ENCODE results near the gene MSANTD1. TPM values are rescaled to one million over a fixed set of nuclear protein-coding genes. Genes with fewer than 3 reads are reported as not detected.
A peak's percentile ranks its signal among the peaks of the same experiment; 100 is the strongest.

Gene MSANTD1
- total and polyA plus RNA-seq, 8 donors, result 0.54 to 2.9 (median 1.0) TPM

GRCh38 chr4:3257556-3258482 is 8.9 kb downstream of the MSANTD1 start:
- ATAC-seq, result no peak
- Histone ChIP-seq H3K36me3 (peaks cover 0 to 7% (median 0%) of the 10 kb centered on the region in 3 donors), H3K27ac (no peak overlapping the region), H3K4me3 (no peak overlapping the region), H3K27me3 (no peaks in the 10 kb centered on the region), H3K9me3 (no peaks in the 10 kb centered on the region), H3K4me1 (no peaks in the 10 kb centered on the region)
- no peak for FAIRE-seq
- intact Hi-C loops (cut with DNase I), result no loop called here
- peak in 1 of 6 donors; percentile 5 for DNase-seq
- TF ChIP-seq, protein P1, sequence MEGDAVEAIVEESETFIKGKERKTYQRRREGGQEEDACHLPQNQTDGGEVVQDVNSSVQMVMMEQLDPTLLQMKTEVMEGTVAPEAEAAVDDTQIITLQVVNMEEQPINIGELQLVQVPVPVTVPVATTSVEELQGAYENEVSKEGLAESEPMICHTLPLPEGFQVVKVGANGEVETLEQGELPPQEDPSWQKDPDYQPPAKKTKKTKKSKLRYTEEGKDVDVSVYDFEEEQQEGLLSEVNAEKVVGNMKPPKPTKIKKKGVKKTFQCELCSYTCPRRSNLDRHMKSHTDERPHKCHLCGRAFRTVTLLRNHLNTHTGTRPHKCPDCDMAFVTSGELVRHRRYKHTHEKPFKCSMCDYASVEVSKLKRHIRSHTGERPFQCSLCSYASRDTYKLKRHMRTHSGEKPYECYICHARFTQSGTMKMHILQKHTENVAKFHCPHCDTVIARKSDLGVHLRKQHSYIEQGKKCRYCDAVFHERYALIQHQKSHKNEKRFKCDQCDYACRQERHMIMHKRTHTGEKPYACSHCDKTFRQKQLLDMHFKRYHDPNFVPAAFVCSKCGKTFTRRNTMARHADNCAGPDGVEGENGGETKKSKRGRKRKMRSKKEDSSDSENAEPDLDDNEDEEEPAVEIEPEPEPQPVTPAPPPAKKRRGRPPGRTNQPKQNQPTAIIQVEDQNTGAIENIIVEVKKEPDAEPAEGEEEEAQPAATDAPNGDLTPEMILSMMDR (IDR thresholded peaks at IDR 0.05), result no peak
- WGBS, 2 donors, result 89 to 90% methylated on average over 29 of the region's 29 CpGs

DNA sequence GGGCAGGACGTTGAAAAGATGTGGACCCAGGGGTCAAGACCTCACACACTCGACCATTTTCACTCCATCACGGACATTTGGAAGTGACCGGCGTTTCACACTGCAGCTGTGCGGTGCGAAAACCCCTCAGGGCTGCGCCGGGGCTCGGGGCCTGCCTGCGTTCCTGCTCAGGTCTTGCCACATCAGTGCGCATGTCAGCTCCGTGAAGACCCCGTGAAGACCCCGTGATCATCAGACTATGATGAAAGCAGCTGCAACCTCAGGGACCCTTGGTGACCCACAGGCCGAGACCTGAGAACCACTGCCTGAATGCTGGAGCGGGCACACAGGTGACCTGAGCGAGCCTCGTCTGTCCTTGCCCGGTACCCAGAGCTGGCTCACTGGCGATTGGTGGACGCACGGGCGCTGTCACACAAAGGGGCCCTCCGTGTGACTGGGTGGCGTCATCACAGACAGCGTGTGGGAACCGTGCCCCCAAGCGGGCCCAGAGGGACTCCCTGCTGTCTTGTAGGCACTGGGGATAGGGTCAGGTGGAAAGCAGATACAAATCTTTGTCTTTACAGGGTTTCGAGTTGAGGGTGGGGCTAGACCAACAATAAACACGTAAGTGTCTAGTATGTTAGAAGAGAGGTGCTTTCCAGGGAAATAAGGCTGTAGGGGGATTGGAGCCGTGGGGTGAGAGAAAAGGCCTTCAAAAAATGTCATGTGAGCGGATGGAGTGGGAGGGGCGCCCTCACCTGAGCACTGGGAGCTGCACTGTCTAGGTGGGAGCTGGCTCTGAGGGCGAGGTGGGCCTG is 12.7 kb downstream of the MSANTD1 start:
- Histone ChIP-seq H3K36me3 (no peaks in the 10 kb centered on the region), H3K9me3 (no peaks in the 10 kb centered on the region), H3K27ac (no peak overlapping the region), H3K4me1 (no peaks in the 10 kb centered on the region), H3K4me3 (no peak overlapping the region), H3K27me3 (no peaks in the 10 kb centered on the region)
- DNase-seq, result peak in 2 of 6 donors; percentile 6 to 59
- FAIRE-seq, result no peak
- intact Hi-C loops (cut with DNase I), result no loop called here
- TF ChIP-seq, protein P1 (IDR thresholded peaks at IDR 0.05), result no peak
- 88 to 89% methylated on average over 34 to 35 of the region's 35 CpGs for WGBS, 2 donors
- ATAC-seq, result no peak

DNA sequence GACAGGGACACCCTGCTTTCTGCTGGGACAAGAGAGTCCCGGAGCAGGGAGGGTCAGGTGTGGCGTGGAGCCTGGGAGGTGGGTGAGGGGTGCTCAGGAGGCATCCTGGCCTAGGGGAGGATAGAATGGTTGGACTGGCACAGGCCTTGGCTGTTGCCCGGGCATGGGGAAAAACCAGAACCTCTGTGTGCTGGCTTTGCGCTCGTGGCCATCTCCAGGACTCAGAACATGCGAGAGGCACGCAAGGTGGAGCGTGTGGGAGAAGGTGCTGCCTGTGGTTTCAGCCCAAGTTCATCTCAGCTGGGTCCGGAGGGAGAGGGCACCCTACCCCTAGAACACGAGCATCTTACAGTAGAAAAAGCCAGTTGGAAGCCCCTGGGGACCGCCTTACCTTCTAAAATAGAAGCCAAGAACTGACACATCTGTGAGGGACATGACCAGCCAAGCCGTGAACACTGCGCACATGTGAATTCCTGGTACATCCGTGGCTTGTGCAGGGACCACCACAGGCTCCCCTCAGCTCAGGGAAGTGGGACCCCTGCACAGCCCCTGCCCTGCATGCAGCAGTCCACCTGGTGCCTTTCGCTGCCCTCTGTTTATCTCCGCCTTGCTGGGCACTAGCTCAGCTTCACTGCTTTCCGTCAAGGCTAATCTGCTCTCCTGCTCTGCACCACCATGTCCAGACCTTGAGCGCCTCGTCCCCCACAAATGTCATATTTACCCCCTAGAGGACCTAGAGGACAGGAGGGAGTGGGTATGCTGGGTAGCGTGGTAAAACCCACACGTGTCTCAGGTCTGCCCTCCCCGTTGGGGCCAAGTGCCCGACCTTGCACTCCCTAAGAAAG is 13.5 kb downstream of the MSANTD1 start:
- Histone ChIP-seq H3K27me3 (no peaks in the 10 kb centered on the region), H3K4me1 (no peaks in the 10 kb centered on the region), H3K36me3 (no peaks in the 10 kb centered on the region), H3K4me3 (no peak overlapping the region), H3K27ac (no peak overlapping the region), H3K9me3 (no peaks in the 10 kb centered on the region)
- intact Hi-C loops (cut with DNase I), result no loop called here
- no peak for ATAC-seq
- WGBS, 2 donors, result 87 to 88% methylated on average over 23 of the region's 23 CpGs
- FAIRE-seq, result no peak
- peak in 1 of 6 donors; percentile 6 for DNase-seq
- TF ChIP-seq, protein P1 (IDR thresholded peaks at IDR 0.05), result no peak

- Histone ChIP-seq H3K4me1 (peaks cover 0 to 2% (median 0%) of the 10 kb centered on the region in 3 donors), H3K36me3 (no peaks in the 10 kb centered on the region), H3K27ac (no peak overlapping the region), H3K9me3 (no peaks in the 10 kb centered on the region), H3K27me3 (no peaks in the 10 kb centered on the region), H3K4me3 (no peak overlapping the region)
- intact Hi-C loops (cut with DNase I), result no loop called here
- WGBS, 2 donors, result 86 to 91% methylated on average over 28 of the region's 28 CpGs
- TF ChIP-seq, protein P1 (IDR thresholded peaks at IDR 0.05), result no peak
- FAIRE-seq (no peak), ATAC-seq (no peak), DNase-seq (peak in 1 of 6 donors; percentile 2)
Observed at GRCh38 chr4:3263053-3263875, 14.3 kb downstream of the MSANTD1 start.

Measured in pancreas (tissue), 10 donors.